T-helper 17 cell (primary cell): ENCODE data around the gene AP1M1. TPM values are rescaled to one million over a fixed set of nuclear protein-coding genes. Genes with fewer than 3 reads are reported as not detected.
"Not testable (repeated sequence)": the region's sequence is repeated elsewhere in the genome, so short reads cannot be mapped to it uniquely, and the experiment has no call there.

Experiments used
- ATAC-seq: fragments of 150-1000 bp; cut with Tn5 transposase; 2 replicates; pipeline ENCODE4 v1.10.0; 2021; ENCODE audit warnings: mild to moderate bottlenecking, moderate library complexity
- DNase-seq, 3 donors: peaks; one replicate each; pipeline versions ENCODE4 v3.0.0 to v3.0.0-alpha.2; 2020 to 2021
- H3K9me3 ChIP-seq: one replicate; pipeline ENCODE4 v1.7.0; 2013; ENCODE audit warnings: low read length, mild to moderate bottlenecking; ENCODE audit not compliant: control insufficient read depth, poor library complexity, severe bottlenecking
- H3K27ac Mint-ChIP-seq: one replicate; pipeline ENCODE4 v1.8.0; 2022; ENCODE audit warnings: mild to moderate bottlenecking, moderate library complexity, mixed read lengths
- H3K27me3 Mint-ChIP-seq: one replicate; pipeline ENCODE4 v1.8.0; 2022; ENCODE audit warnings: mixed read lengths
- H3K36me3 Mint-ChIP-seq: one replicate; pipeline ENCODE4 v1.8.0; 2022; ENCODE audit warnings: low read depth, mixed read lengths
- H3K4me1 Mint-ChIP-seq: one replicate; pipeline ENCODE4 v1.8.0; 2022; ENCODE audit warnings: mild to moderate bottlenecking, mixed read lengths
- H3K4me3 Mint-ChIP-seq: one replicate; pipeline ENCODE4 v1.8.0; 2022; ENCODE audit warnings: mild to moderate bottlenecking, moderate library complexity, mixed read lengths
- total RNA-seq, 4 donors: library from RNA in 2 of 4; stranded (reverse) in 2 of 4; gene quantifications; one replicate each; pipeline ENCODE4 v1.2.3 and lab custom pipeline; 2022 to 2026

The AP1M1 gene
- total RNA-seq, 2 donors from 2014 or later: 91.8 to 98.5 TPM

- H3K27ac Mint-ChIP-seq: peak overlapping the region; percentile 70
- no peak overlapping the region for H3K4me3 Mint-ChIP-seq
- no peak for DNase-seq
- no peaks in the 10 kb centered on the region for H3K9me3 ChIP-seq
- no peaks in the 10 kb centered on the region for H3K27me3 Mint-ChIP-seq
- peaks cover 16% of the 10 kb centered on the region for H3K4me1 Mint-ChIP-seq
- no peak for ATAC-seq
- H3K36me3 Mint-ChIP-seq: no peaks in the 10 kb centered on the region
Observed at GRCh38 chr19:16280306-16280705, 82.6 kb downstream of the AP1M1 start.

- ATAC-seq (no peak), DNase-seq (no peak)
- Mint-ChIP-seq H3K27me3 (peaks cover under 1% of the 10 kb centered on the region), H3K4me1 (peaks cover 24% of the 10 kb centered on the region), H3K4me3 (no peak overlapping the region), H3K36me3 (peaks cover under 1% of the 10 kb centered on the region), H3K27ac (no peak overlapping the region)
- H3K9me3 ChIP-seq: no peaks in the 10 kb centered on the region
Observed at GRCh38 chr19:16281743-16282142, 84.0 kb downstream of the AP1M1 start.

DNA sequence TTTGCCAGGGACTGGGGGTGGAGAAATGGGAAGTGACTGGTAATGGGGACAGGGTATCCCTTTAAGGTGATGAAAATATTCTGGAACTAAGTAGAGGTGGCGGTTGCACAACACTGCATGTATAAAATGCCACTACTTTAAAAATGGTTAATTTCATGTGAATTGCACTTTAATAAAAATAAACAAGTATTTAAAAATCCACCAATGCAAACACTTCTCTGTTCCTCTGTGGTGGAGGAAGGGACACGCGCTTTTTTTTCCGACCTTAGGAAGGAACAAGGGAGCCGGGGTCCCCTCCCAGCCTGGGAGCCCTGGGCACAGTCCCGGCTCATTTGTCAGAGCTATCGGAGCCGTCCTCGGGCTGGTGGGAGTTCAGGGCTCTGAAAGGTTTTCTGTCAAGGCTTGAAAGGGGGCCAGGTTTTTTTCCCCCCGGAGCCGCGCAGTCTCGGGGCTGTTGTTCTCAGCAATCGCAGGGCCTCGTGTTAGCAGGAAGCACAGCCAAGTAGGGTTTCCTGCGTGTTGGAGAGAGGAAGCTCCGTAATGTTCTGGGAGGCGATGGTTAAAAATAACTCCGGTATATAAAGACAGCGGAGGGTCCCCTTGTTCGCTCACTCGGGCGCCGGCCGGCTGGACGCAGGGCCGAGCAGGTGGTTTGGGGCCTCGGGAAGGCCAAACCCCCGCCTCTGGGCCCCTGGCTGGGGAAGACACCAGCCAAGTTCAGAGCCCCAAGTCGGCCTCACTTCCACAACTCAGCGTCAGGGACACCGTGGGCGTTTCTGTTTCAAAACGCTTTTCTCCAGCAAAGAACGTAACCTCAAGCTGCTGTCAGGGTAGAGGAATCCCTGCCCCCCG is 85.7 kb downstream of the AP1M1 start:
- Mint-ChIP-seq H3K27ac (peak overlapping the region; percentile 97), H3K36me3 (peaks cover 5% of the 10 kb centered on the region), H3K27me3 (peaks cover 7% of the 10 kb centered on the region), H3K4me3 (peak overlapping the region; percentile 76), H3K4me1 (peaks cover 29% of the 10 kb centered on the region)
- DNase-seq (peak in 1 of 3 donors; percentile 13), ATAC-seq (peak; percentile 80)
- H3K9me3 ChIP-seq: no peaks in the 10 kb centered on the region

DNA sequence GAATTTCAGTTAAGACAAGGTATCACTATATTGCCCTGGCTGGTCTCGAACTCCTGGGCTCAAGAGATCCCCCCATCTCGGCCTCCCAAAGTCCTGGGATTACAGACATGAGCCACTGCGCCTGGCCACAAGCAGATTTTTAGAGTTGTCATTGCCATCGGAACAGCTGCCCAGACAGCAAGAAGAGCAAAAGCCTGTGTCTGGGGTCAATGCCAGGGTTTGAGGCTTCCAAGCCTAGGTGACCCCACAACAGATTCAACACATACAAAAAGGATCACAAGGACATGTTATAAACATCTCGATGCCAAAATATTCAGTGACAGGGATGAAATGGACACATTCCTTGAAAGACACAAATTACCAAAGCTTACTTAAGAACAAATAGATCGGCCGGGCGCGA is 86.8 kb downstream of the AP1M1 start:
- peak overlapping the region; percentile 76 for H3K4me3 Mint-ChIP-seq
- no peak for ATAC-seq
- H3K9me3 ChIP-seq: no peaks in the 10 kb centered on the region
- no peak overlapping the region for H3K27ac Mint-ChIP-seq
- H3K36me3 Mint-ChIP-seq: peaks cover 5% of the 10 kb centered on the region
- H3K4me1 Mint-ChIP-seq: peaks cover 30% of the 10 kb centered on the region
- peaks cover 7% of the 10 kb centered on the region for H3K27me3 Mint-ChIP-seq
- no peak for DNase-seq

- H3K27me3 Mint-ChIP-seq, H3K9me3 ChIP-seq, H3K27ac Mint-ChIP-seq, ATAC-seq, H3K36me3 Mint-ChIP-seq, H3K4me3 Mint-ChIP-seq, DNase-seq: not testable (repeated sequence)
- H3K4me1 Mint-ChIP-seq: peaks cover 28% of the 10 kb centered on the region
Observed at GRCh38 chr19:16285079-16285478, 87.4 kb downstream of the AP1M1 start.

DNA sequence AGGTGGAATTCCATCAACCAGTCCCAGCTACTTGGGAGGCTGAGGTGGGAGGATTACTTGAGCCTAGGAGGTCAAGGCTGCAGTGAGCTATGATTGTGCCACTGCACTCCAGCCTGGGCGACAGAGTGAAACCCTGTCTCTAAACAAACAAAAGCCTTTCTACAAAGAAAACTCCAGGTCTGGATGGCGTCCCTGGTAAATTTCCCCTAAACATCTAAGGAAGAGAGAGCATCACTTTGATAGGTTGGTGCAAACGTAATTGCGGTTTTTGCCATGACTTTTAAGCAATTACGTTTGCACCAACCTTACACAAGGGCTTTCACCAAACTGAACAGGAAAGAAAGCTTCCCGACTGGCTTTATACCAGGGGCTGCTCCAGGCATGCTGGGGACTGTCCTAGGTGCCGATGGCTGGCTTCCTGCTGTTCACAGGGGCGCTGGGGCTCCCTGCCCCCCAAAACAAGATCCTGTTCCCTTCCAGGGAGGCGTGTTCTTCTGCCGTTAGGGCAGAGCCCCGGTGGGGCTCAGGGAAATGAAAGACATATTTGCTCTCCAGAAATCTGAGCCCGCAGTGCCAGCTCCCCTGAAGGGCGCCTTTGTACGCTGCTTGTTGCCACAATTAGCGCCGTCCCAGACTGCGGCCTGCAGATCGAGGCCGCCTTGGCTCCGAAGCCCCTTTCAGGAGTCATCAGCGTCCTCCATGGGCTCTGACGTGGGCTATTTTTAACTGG is 88.2 kb downstream of the AP1M1 start:
- Mint-ChIP-seq H3K36me3 (peaks cover 5% of the 10 kb centered on the region), H3K4me3 (no peak overlapping the region), H3K27me3 (peaks cover 7% of the 10 kb centered on the region), H3K27ac (no peak overlapping the region), H3K4me1 (peaks cover 28% of the 10 kb centered on the region)
- H3K9me3 ChIP-seq: no peaks in the 10 kb centered on the region
- peak; percentile 57 for ATAC-seq
- no peak for DNase-seq

DNA sequence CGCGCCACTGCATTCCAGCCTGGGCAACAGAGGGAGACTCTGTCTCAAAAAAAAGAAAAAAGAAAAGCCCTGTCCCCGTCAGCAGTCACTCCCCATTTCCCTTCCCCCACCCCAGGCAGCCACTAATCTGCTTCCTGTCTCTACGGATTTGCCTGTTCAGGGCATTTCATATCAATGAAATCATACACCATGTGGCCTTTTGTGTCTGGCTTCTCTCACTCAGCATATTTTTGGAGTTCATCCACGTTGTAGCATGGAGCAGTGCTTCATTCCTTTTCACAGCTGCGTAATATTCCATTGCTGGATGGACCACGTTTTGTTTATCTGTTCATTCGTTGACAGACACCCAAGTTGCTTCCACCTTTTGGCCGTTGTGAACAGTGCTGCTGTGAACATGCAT is 90.8 kb downstream of the AP1M1 start:
- Mint-ChIP-seq H3K36me3 (peaks cover 5% of the 10 kb centered on the region), H3K4me3 (no peak overlapping the region), H3K27ac (no peak overlapping the region), H3K4me1 (peaks cover 23% of the 10 kb centered on the region), H3K27me3 (peaks cover 7% of the 10 kb centered on the region)
- DNase-seq (no peak), ATAC-seq (no peak)
- no peaks in the 10 kb centered on the region for H3K9me3 ChIP-seq

- Mint-ChIP-seq H3K27me3 (peaks cover 7% of the 10 kb centered on the region), H3K36me3 (peaks cover 5% of the 10 kb centered on the region), H3K4me3 (no peak overlapping the region), H3K4me1 (peaks cover 19% of the 10 kb centered on the region), H3K27ac (no peak overlapping the region)
- no peak for DNase-seq
- ATAC-seq: peak; percentile 30
- no peaks in the 10 kb centered on the region for H3K9me3 ChIP-seq
Observed at GRCh38 chr19:16289594-16289993, 91.9 kb downstream of the AP1M1 start.

GRCh38 chr19:16290692-16291091 is 93.0 kb downstream of the AP1M1 start:
- DNase-seq: no peak
- peaks cover 18% of the 10 kb centered on the region for H3K4me1 Mint-ChIP-seq
- H3K27ac Mint-ChIP-seq: no peak overlapping the region
- no peaks in the 10 kb centered on the region for H3K9me3 ChIP-seq
- no peak for ATAC-seq
- H3K36me3 Mint-ChIP-seq: peaks cover 5% of the 10 kb centered on the region
- H3K27me3 Mint-ChIP-seq: peaks cover 7% of the 10 kb centered on the region
- H3K4me3 Mint-ChIP-seq: no peak overlapping the region

- peaks cover under 1% of the 10 kb centered on the region for H3K36me3 Mint-ChIP-seq
- no peak for ATAC-seq
- H3K27ac Mint-ChIP-seq: no peak overlapping the region
- peaks cover 8% of the 10 kb centered on the region for H3K4me1 Mint-ChIP-seq
- no peaks in the 10 kb centered on the region for H3K9me3 ChIP-seq
- no peaks in the 10 kb centered on the region for H3K27me3 Mint-ChIP-seq
- no peak for DNase-seq
- no peak overlapping the region for H3K4me3 Mint-ChIP-seq
Observed at GRCh38 chr19:16293118-16294091, 95.7 kb downstream of the AP1M1 start.

DNA sequence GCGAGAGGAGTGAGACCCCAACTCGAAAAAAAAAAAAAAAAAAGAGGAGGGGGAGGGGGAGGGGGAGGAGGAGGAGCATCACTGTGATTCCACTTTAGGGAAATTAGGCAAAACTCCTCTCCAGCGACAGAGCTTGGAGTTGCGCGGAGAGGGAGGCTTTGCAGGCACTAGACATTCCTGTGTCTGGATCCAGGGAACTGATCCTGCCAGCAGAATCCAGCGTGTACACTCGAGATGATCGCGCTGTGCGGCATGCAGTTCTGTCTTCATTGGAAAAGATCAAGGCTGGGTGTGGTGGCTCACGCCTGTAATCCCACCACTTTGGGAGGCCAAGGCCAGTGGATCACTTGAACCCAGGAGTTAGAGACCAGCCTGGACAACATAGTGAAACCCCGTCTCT is 97.3 kb downstream of the AP1M1 start:
- ATAC-seq: no peak
- H3K9me3 ChIP-seq: no peaks in the 10 kb centered on the region
- H3K27ac Mint-ChIP-seq: no peak overlapping the region
- DNase-seq: no peak
- no peaks in the 10 kb centered on the region for H3K27me3 Mint-ChIP-seq
- H3K4me3 Mint-ChIP-seq: no peak overlapping the region
- peaks cover 3% of the 10 kb centered on the region for H3K36me3 Mint-ChIP-seq
- H3K4me1 Mint-ChIP-seq: peaks cover 6% of the 10 kb centered on the region
